ENCODE results near the gene CAMSAP1. TPM values are rescaled to one million over a fixed set of nuclear protein-coding genes. Genes with fewer than 3 reads are reported as not detected.

Gene CAMSAP1
- total RNA-seq, 1 experiment from 2014 or later: 14.5 TPM

DNA sequence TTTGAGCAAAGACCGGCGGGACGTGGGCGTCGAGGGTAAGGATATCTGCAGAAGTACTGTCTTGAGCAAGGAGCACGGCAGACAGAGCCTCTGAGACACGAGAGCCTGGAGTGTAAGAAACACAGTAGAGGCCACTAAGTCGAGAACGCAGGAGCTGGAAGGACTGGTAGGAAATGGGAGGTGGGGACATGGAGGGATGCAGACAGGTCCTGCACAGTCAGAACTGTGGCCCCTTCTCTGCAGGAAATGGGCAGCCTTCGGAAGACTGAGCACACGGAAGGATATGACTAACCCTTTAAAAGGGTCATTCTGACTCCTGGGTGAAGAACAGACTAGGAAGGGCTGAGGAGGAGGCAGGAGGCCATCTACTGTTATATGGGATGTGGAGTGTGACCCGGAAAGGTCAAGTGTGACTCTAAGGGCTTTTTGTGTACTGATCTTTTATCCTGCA, 1.4 kb upstream of the CAMSAP1 start:
- Histone ChIP-seq H3K9me3 (peaks cover 18% of the 10 kb centered on the region), H3K27me3 (no peaks in the 10 kb centered on the region), H3K36me3 (peaks cover 54% of the 10 kb centered on the region), H3K4me3 (peak overlapping the region; percentile 70)
- DNase-seq: no peak

DNA sequence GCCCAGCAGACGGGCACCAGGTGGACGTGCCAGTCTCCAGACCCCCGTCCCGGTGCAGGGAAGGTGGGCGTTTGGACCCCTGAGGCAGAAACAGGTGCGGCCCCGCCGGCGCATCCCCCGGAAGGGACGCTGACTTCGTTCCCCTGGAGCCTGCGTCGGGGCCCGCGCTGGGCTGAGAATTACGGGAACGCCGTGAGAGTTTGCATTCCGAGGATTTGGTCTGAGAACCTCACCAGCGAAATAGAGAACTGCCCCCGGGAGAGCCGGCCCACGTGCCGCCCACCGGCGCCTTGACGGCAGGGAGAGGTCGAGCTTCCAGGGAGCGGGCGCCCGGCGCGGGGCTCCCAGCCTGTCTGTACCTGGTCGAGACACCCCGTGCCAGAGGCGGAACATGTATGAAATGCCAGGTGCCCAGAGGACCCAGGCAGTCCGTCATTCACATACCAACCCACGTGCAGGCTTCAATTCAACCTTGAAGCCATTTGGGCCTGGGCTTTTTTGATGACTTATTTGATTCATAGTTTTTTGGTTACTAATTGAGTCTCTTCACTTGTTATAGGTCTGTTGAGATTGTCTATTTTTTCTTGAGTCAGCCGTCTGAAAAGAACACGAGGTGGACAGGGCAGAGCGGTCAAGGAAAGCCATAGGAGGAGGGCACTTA, 877 bp upstream of the CAMSAP1 start:
- peaks cover 48% of the 10 kb centered on the region for H3K36me3 ChIP-seq
- DNase-seq: no peak
- H3K9me3 ChIP-seq: peaks cover 15% of the 10 kb centered on the region
- peak overlapping the region; percentile 70 for H3K4me3 ChIP-seq
- no peaks in the 10 kb centered on the region for H3K27me3 ChIP-seq

DNA sequence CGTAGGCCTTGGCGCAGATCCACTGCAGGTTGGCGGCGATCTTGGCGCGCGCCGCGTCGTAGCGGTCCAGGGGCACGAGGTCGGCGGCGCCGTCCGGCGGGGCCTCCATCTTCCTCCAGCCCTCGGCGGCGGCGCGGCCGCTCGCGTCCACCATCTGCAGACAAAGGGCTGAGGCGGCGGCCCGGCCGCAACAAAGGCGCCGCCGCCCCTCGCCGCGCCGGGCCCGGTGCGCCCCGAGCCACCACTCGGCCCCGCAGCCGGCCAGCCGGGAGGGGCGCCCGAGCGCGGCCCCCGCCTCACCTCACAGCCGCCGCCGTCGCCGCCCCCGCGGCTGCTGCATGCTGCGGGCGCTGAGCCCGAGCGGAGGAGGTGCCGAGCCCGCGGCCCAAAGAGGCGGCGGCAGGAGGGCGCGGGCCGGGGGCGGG, 328 bp downstream of the CAMSAP1 start:
- H3K27me3 ChIP-seq: no peaks in the 10 kb centered on the region
- H3K4me3 ChIP-seq: peak overlapping the region; percentile 60
- peaks cover 38% of the 10 kb centered on the region for H3K36me3 ChIP-seq
- peaks cover 15% of the 10 kb centered on the region for H3K9me3 ChIP-seq
- no peak for DNase-seq

DNA sequence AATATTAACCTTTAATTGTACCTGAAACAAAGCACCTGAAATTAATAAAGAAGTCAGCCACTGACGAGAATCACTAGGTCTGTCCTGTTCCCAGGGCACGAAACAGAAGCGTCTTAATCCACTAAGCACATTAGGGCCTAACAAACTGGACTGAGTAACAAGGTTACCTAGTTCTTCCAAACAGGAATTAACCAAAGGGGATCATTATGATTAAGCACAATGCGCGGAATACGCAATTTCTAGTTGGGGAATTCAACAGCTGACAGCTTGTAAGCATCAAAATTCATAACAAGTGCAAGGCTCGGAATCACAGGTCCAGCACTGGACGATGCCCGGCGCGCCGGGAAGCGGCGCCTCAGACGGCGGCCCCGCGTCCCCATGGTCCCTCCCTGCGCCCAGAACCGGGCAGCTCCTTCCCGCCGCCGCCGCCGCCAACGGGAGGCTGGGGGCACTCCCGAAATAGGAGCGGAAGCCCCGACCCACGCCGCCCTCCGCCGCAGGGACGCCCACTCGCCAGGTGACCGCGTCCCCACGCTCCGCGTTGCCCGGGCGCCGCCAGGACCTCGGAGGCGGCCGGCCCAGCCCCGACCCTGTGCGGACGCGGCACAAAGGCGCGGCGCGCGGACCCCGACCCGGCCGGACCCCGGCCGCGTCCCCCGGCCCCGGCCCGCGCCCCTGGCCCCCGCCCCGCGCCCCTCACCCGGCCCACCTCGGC, 898 bp downstream of the CAMSAP1 start:
- Histone ChIP-seq H3K4me3 (peak overlapping the region; percentile 60), H3K27me3 (no peaks in the 10 kb centered on the region), H3K36me3 (peaks cover 32% of the 10 kb centered on the region), H3K9me3 (peaks cover 15% of the 10 kb centered on the region)
- DNase-seq: no peak

DNA sequence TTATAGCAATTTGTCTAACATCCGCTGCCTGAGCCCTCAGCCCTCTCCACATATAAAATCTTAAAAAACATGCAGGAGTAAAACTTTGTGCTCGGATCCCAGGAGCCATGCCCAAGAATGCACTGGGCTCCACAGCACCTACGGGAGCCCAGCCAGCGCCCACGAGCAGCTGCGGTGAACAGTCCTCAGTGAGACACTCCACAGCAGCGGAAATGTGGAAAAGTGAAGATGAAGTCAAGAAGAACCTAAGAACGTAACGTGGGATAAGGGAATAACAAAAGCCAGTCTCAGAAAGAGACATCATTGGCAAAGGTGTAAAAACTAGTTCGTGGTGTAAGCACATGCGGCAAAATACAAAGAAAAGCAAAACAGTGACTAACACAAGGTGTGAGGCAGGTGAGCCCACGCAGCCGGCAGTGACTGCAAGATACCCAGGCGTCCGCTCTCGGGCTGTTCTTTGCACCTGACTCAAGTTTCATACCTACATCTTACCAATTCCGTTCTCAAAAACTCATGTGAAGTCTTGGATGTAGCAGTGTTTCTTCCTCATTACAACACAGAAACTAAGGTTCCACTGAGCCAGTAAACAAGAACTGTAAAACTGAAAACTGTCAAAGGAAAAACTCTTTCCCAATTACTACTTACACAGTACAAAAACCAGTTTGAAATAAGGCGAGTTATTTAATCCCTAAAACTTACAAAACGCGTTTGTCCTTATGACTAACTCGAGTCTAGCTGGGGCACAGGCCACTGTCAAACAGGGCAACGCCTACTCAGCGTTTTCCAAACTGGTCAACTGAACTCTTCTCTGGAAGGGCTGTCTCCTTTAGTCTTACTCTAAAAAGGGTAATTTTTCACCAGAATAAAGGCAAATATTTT, 1.7 kb downstream of the CAMSAP1 start:
- Histone ChIP-seq H3K36me3 (peaks cover 24% of the 10 kb centered on the region), H3K9me3 (peaks cover 9% of the 10 kb centered on the region), H3K4me3 (peak overlapping the region; percentile 60), H3K27me3 (no peaks in the 10 kb centered on the region)
- no peak for DNase-seq

DNA sequence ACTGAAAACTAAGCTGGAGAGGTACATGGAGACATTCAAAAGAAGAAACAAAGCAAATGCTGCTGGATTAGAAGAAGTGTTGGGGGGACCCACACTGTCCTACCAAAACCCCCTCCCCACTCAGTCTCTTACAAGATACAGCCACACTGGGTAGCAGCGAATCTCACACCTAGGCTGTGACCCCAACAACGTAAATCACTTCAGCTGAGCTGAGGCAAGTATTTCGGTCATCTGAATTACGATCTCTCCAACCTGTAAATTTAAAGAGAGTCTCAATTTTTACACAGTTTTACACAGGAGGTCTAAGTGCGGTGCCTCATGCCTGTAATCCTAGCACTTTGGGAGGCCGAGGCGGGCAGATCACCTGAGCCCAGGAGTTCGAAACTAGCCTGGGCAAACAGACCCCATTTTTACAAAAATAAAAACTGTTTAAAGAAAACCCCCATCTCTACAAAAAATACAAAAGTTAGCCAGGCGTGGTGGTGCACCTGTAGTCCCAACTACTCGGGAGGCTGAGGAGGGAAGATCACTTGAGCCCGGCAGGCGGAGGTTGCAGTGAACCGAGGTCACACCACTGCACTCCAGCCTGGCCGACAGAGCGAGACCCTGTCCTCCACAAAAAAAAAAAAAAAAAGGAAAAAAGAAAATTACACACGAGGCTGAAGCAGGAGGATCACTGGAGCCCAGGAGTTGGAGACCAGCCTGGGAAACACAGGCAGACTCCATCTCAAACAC, 3.4 kb downstream of the CAMSAP1 start:
- DNase-seq: no peak
- peaks cover 8% of the 10 kb centered on the region for H3K36me3 ChIP-seq
- H3K27me3 ChIP-seq: no peaks in the 10 kb centered on the region
- no peak overlapping the region for H3K4me3 ChIP-seq
- 0 out of 2 replicates have a peak, but pooled peaks cover 6% of the 10 kb centered on the region for H3K9me3 ChIP-seq

DNA sequence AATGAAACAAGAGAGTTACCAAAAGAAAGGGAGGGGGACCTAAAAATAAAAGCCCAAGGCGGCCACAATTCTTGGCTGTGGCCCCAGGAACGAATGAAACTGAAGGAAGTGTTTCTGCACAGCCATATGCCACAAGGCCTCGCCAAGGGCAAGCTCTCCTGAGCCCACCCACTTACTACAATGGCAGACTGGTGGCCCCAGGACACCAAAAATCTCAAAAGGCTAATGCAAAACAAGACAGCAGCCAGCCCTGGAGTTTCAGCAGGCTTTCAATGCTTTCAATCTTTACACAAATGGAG, 4.0 kb downstream of the CAMSAP1 start:
- Histone ChIP-seq H3K27me3 (no peaks in the 10 kb centered on the region), H3K36me3 (peaks cover 2% of the 10 kb centered on the region)

DNA sequence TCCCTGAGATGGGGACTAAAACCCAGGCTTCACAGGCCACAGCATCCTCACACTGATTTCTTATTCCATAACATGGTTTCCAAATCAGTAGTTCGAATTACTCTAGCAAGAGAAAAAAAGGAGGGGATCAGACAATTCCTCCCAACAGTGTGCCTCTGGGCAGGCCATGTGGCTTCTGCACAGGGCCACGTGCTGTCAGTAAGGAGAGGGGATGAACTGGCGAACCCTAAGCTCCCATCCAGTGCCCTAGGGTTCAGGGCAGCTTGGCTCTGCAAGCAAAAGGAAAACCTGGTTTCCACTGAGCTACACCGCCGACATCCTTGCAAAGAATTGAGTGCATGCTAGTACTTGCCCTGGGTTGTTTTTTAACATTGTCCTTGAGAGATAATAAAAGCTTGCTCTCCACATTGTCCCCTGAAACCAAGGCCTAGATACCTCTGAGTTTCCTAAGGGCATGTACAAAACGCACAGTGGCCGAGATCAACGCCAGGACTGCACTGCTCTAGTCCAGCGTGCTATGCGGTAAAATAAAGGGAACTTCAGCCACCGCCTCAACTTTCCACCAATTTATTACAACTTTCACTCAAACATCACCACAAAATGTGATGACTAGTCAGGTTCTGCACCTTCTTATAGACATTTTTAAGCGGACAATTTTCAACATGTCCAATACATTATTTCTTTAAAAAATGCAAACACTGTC, 4.5 kb downstream of the CAMSAP1 start:
- no peaks in the 10 kb centered on the region for H3K27me3 ChIP-seq
- no peak for DNase-seq
- peaks cover 4% of the 10 kb centered on the region for H3K36me3 ChIP-seq
- peaks cover 10% of the 10 kb centered on the region; the same call in 1 of the 2 replicates for H3K9me3 ChIP-seq
- no peak overlapping the region for H3K4me3 ChIP-seq

More for the DNA sequence above, 4.0 kb downstream of the CAMSAP1 start:
- Histone ChIP-seq H3K4me3 (no peak overlapping the region), H3K9me3 (peaks cover 6% of the 10 kb centered on the region; the same call in 1 of the 2 replicates)
- DNase-seq: no peak

DNA sequence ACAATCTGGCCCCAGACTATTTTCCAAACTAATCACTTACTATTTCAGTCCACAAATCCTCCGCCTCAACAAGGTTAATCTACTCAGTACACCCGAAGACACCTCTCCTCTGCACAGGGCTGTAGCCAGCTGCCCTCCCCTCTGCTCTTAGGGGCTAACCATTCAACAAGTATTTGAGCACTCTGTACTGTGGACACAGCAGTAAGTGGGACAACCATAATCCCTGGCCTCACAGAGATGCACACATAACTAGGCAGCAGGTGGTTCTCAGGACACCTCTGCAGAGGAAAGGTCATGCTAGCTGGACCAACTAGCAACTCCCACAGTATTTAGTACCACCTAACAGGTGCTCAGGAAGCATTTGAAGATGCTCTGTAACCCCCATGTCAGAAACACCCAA, 5.5 kb downstream of the CAMSAP1 start:
- Histone ChIP-seq H3K27me3 (no peaks in the 10 kb centered on the region), H3K36me3 (peaks cover 8% of the 10 kb centered on the region), H3K9me3 (peaks cover 15% of the 10 kb centered on the region), H3K4me3 (no peak overlapping the region)
- no peak for DNase-seq

DNA sequence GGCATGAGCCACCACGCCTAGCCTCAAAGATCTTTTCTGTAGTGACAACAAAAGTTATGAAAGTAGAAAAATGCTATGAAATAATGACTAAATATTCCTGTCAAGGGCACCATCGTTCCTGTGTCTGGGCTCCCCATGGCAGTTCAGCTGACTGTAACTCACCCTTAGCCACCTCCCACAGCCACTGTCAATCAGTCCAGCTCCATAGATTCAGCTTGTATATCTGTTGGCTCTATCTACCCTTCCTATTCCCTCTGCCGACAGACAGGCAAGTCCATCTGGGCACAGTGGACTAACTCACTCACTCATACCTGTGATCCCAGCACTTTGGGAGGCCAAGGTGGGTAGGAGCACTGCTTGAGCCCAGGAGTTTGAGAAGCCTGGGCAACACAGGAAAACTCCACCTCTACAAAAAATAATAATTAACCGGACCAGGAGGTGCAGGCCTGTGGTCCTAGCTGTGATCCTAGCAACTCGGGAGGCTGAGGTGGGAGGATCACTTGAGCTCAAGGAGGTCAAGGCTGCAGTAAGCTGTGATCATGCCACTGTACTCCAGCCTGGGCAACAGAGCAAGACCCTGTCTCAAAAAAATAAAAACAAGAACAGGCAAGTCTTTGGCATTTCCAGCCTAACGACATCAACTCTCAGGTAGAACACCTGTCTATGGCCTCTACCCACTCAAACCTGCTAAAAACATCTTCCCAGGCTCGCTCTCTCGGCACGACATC, 6.2 kb downstream of the CAMSAP1 start:
- DNase-seq: no peak
- Histone ChIP-seq H3K36me3 (peaks cover 8% of the 10 kb centered on the region), H3K27me3 (no peaks in the 10 kb centered on the region), H3K9me3 (peaks cover 15% of the 10 kb centered on the region), H3K4me3 (no peak overlapping the region)

DNA sequence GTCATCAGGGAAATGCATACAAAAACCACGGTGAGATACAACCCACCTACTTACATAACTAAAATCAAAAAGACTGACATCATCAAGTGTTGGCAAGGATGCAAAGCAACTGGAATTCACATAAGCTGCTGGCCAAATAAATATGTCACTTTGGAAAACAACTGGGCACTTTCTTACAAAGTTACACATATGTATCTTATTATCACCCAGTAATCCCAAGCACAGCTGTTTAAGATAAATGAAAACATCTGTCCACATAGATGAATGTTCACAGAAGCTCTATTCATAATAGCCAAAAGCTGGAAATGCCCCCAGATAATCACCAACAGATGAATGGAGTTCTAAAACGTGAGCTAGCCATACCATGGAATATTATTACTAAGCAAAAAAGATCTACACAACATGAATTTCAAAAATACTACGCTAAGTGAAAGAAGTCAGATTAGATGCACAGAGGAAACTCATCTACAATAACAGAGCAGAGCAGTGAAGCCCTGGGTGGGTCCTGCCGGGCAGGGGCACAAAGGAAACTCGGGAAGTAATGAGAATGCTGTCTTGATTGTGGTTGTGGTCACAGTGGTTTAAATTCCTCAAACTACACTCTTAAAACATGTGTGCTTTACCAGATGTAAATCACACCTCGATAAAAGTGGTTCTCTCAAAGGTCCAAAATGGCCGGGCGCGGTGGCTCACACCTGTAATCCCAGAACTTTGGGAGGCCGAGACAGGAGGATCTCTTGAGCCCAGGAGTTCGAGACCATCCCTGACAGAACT, 8.5 kb downstream of the CAMSAP1 start:
- Histone ChIP-seq H3K27me3 (no peaks in the 10 kb centered on the region), H3K4me3 (no peak overlapping the region), H3K9me3 (peaks cover 24% of the 10 kb centered on the region), H3K36me3 (peaks cover 6% of the 10 kb centered on the region)
- no peak for DNase-seq

DNA sequence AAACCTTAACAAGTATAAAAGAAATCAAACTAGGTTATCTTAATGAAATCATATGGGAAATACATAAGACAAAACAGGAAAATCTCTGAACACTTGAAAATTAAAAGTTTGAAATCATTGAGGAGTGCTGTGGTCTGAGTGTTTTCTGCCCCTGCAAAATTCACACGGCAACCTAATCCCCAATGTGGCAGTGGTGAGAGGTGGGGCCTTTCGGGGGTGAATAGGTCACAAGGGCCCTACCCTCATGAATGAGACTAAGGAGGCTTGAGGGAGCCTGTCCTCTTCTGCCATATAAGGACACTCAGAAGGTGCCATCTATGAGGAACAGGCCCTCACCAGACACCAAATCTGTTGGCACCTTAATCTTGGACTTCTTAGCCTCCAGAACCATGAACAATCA, 10.7 kb downstream of the CAMSAP1 start:
- Histone ChIP-seq H3K4me3 (no peak overlapping the region), H3K9me3 (peaks cover 24% of the 10 kb centered on the region), H3K27me3 (no peaks in the 10 kb centered on the region), H3K36me3 (peaks cover 6% of the 10 kb centered on the region)
- DNase-seq: no peak

DNA sequence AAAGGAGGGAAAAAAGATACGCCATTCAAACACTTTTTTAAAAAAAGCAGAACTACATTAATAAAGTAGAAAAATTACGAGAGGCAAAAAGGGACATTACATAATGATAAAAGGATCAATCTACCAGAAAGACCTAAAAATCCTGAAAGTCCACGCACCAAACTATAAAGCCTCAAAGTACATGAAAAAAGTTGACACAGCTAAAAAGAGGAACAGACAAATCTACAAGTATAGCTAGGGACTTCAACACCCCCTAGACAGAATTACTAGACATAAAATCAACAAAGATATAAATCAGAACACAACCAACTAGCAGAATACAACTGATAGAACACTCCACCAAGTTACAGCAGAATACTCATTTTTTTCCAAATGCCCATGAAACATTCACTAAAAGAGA, 11.1 kb downstream of the CAMSAP1 start:
- Histone ChIP-seq H3K4me3 (no peak overlapping the region), H3K9me3 (peaks cover 24% of the 10 kb centered on the region), H3K27me3 (no peaks in the 10 kb centered on the region), H3K36me3 (peaks cover 6% of the 10 kb centered on the region)
- no peak for DNase-seq

DNA sequence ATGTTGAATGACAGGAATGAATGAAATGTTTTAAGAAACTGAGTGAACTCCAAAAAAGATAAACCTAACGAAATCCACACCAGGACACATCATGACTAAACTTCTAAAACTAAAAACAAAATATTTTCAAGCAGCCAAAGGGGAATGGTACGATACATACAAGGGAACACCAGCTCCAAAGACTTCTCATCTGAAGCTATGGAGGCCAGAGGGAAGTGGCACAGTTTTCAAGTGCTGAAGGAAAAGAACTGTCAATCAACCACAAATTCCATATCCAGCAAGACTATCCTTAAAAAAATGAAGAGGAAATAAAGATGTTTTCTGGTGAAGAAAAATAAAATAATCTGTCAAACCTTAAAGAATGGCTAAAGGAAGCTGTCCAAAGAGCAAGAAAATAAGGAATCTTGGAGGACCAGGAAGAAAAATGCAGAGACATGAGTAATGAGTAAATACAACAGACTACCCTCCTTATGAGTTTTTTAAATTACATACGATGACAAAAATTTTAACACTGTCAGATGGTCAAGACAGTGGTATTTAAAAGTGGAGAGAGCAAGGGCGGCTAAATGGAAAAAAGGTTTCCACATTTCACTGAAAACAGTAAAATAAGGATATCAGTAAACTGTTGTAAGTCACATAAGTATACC, 12.0 kb downstream of the CAMSAP1 start:
- Histone ChIP-seq H3K9me3 (peaks cover 24% of the 10 kb centered on the region), H3K4me3 (no peak overlapping the region), H3K27me3 (no peaks in the 10 kb centered on the region), H3K36me3 (peaks cover 6% of the 10 kb centered on the region)
- no peak for DNase-seq

Measured in MG63 (cell line).